IPS-18c (cell line): ENCODE data around the gene TMEM138.

Experiments
- H3K4me3 ChIP-seq: 2 replicates; pipeline ENCODE4 v1.7.0; 2013; ENCODE audit warnings: low read depth, mild to moderate bottlenecking, low read length, moderate library complexity; ENCODE audit not compliant: insufficient read depth
- H3K9me3 ChIP-seq: one replicate; pipeline ENCODE4 v1.6.1; 2013; ENCODE audit warnings: mild to moderate bottlenecking, low read length, moderate library complexity; ENCODE audit not compliant: control insufficient read depth, insufficient read depth

The TMEM138 gene

DNA sequence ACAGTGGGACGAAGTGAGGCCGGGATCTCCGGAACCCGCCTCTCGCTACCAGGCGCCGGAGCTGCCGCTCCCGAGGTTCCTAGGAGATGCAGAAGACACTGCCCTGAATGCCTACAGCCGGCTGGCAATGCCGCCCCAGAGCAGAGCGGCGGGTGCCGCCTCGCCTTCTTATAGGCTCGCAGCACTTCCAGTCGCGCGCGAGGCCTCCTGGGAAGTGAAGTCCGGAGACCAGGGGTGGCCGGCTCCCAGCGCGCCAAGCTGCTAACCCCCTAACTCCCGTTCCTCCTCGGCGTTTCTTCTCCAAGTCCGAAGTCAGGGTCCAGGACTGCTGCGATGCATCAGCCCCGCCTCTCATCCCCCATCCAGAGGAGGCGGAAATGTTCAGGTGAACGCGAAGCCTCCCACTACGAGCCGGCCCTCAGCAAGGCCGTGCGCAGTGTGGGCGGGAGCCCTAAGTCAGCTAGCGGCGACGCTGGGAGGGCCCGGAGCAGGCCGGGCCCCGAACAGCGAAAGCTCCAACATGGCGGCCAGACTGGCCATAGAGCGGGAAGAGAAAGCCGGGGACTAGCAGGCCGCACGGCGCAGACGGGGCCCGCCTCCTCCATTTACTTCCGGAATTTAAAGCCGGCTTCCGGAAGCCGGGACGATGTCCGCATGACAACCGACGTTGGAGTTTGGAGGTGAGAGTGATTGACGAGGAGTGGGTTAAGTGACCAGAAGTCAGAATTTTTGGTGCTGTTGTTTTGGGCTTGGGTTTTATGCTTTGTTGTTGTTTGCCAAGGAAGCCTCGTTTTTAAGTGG lies at the start of gene TMEM138, which contains the start of gene CYB561A3:
TSS of gene TMEM138 (plus strand) at position 634 of the 801 bp plus-strand sequence. CDS start 2,017 bp downstream, outside the sequence.
TSS of gene CYB561A3 (minus strand) at position 142 of the 801 bp plus-strand sequence. CDS start 5,169 bp downstream, outside the sequence.
- H3K4me3 ChIP-seq = peak within 1 kb of the TSS; percentile 55
- H3K9me3 ChIP-seq = no peaks in the 10 kb centered on the region

DNA sequence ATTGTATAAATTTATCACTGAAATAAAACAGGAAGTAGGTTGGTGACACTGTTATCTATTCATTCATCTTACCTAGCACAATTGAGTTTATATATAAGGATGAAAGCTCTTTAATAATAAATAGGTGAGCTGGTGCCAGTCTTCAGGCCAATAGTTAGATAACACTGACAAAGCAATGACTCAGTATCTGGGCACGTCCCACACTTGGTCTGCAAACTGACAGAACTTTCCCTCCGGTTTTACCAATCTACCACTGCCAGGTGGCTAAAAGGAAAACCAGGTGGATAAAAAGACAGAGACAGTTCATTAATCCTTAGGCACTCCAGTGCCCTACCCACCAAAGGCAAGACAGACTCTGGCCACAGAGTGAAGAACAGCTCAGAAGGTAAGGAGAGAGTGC lies 46.9 kb upstream of the TMEM138 start:
- Histone ChIP-seq H3K4me3 (no peak overlapping the region), H3K9me3 (no peaks in the 10 kb centered on the region)

DNA sequence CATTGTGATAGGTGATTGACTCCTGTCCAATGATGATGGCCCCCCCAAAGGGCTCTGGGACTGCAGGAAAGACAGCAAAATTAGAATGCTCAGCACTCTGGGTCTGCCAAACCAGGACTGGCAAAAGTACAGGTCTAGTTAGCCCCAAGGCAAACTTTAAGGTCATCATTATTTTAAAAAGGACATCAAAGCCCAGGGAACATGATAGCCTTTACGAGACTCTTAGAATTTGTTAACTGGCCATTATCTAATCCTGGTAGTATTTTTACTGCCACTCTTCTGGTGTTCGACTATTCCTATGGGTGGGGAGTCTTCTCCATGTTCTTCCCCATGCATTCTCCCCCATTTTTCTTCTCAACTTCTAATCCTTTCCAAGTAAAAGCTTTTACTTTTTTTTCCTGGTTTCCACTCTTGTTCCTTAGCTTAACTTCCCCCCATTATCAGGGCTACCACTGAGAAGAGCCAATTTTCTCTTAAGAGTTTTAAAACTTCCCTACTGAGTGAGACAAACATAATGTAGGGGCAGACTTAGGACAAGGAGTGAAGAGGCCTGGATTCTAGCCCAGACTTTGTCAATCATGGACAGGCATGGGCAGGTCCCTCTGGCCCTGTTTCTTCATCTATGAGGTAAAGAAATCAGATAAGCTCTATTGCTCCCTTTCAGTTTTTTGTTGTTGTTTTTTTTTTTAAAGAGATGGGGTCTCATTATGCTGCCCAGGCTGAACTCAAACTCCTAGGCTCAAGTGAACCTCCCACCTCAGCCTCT lies 36.3 kb upstream of the TMEM138 start:
- Histone ChIP-seq H3K9me3 (peaks cover 2% of the 10 kb centered on the region), H3K4me3 (no peak overlapping the region)

DNA sequence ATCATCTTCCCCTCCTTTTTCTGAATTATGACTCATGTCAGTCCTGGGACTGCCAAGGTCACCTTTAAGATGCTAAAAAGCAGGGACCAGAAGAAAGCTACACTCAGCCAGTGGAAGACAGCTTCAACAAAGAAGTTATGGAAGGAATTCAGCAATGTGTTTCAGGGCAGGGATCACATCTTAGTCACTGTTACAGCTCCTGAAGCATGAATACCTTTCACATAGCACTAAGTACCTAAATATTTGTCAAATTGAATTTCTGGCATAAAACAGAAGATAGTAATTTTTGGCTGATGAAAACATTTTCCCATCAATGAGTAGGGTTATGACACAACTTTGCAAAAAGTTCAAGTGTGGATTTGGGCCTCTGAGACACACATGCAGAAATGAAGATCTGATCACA lies 34.5 kb upstream of the TMEM138 start:
- Histone ChIP-seq H3K4me3 (no peak overlapping the region), H3K9me3 (no peaks in the 10 kb centered on the region)

DNA sequence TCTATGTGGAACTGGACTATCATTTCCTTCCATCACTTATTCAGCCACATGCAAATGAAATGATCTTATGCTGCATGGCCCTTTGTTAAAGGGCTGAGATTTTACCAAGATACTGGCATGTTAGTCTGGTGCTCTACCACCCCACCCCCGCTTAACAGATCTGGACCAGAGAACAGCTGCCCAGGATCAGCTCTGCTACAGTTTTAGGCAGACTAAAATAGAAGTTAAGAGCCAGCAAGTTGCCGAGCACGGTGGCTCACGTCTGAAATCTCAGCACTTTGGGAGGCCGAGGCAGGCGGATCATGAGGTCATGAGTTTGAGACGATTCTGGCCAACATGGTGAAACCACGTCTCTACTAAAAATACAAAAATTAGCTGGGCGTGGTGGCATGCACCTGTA lies 33.8 kb upstream of the TMEM138 start:
- Histone ChIP-seq H3K9me3 (no peaks in the 10 kb centered on the region), H3K4me3 (no peak overlapping the region)

DNA sequence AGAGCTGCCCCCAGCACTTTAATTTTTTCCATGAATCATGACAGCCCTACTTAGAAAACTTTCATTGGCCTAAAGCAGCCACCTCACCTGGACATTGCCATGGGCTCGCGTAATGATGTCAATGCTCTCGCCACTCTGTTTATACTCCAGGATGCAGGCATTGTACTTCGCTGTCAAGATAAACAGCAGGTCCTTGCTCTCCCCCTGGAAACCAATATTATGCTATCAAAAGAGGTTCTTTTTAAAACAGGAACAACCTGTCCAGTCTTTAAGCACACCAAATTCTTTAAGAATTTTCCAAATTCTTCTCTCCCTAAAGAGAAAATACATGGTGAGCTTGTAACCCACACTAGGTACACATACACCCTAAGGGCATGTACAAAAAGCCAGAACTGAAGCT lies 32.3 kb upstream of the TMEM138 start:
- no peak overlapping the region for H3K4me3 ChIP-seq
- H3K9me3 ChIP-seq = no peaks in the 10 kb centered on the region

DNA sequence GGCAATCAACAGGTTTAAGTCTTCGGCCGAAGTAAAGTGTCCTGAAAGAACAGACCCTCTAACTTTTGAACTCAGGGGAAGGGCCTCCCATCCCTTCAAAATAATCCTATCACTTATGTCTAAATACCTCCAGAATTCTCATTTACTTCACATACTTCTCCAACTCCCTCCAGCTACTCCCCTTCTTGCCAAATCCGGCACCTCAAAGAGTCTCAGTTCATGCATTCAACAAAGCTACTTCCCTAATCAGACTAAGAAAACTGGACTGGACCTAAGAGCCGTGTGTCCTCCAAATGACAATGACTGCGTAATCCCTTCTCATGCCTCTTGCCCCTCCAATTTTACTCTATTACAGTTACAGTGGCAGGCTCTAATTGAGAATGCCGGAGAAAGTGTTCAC lies 30.5 kb upstream of the TMEM138 start:
- H3K4me3 ChIP-seq = peak overlapping the region; percentile 76; the same call in 1 of the 2 replicates
- H3K9me3 ChIP-seq = no peaks in the 10 kb centered on the region

DNA sequence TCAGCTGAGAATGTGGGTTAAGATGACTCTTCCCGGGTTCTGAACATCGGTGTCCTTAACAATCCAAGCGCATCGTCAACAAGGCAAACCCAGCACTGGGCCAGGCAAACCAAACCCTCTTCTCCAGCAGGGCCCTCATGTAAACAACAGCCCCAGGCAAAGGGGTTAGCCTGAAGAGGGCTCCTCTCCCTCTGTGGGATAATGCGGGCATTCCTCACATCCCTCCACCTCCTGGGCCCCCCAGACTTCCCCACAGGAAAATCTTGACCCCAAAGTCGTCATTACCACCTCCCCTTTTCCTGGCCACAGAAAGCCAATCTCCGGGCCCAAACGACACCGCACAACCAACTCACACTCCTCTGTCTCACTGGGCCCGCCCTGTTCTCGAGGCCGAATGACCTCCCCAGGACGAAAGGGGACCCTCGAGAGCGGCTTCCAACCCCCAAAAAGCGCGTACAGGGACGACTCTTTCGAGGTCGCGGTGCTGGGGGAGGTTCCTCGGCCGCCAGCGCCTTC lies 29.8 kb upstream of the TMEM138 start:
- Histone ChIP-seq H3K9me3 (no peaks in the 10 kb centered on the region), H3K4me3 (peak overlapping the region; percentile 76)

DNA sequence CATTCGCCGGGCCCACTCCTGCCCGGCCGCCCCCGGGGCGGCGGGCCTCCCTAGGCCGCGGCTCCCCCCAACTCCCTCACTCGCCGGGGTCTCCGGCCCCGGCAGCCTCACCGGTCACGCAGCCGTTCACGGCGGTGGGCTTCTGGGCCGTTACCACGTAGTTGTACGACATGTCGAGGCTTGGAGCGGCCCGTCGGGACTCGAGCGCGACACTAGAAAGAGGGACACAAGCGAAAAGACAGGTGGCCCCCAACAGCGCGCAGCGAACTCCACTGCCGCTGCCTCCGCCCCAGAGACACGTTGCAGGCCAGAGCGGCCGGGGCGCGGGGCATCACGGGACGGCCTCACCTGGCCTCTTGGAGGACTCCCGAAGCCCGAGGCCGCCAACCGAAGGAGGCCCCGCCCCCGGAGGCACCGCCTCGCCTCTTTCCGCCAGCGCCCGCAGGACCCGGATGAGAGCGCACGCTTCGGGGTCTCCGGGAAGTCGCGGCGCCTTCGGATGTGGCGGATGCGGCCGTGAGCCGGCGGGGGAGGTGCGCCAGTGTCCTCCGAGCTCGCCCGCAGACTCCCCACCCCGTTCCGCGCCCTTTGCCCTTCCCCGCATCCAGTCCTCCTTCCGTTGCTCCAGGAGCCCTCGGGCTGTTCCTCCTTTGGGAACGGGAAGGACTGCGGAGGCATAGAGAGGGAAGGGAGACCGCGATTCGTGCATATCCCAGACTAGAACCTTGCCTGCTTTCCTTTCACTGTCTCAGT lies 29.2 kb upstream of the TMEM138 start, which contains the start of the genes DDB1 and TKFC:
TSS of gene DDB1 (minus strand) at position 309 of the 753 bp plus-strand sequence. CDS start at position 172, 137 bp downstream.
TSS of gene TKFC (plus strand) at position 432 of the 753 bp plus-strand sequence. CDS start 1,501 bp downstream, outside the sequence.
- H3K9me3 ChIP-seq = no peaks in the 10 kb centered on the region
- H3K4me3 ChIP-seq = peak within 1 kb of the TSS; percentile 76

DNA sequence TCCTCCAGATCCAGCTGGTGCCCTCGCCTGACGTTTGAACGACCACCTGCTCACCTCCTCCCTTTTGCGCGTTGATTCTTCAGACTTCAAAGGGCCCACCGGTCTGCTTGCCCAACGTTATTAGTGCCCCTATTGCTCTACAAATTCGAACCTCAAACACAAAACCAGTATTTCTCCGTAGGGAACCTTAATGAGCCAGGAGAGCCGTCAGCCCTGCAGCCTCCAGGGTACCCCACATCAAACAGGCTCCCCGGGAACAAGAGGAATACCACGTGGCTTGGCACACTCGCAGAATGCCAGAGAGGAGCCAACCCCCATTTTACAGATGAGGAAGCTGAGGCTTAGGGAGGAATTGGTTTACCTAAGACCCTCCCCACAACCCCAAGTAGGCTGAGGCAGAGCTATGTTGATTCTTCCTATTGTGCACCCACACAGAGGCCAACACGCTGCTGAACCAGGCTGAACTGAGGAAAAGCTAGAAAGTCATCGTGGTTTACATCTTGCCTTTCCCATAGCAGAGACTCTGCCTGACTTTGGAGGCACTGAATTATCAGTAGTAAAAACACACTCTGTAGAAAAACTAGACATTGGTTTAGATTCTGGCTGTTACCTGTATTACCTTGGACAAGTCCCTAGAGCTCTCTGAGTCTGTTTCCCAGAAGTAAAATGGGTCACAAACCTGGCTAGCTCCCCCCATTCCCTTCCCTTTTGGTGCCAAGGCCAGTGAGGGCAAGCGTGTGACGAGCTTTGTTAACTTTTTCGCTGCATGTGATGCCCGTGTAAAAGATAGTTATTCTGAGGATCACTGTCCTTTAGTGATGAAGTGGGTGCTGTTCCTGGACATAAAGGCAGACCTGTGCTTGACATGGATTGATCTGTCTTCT lies 28.4 kb upstream of the TMEM138 start:
- Histone ChIP-seq H3K4me3 (peak overlapping the region; percentile 76), H3K9me3 (no peaks in the 10 kb centered on the region)

DNA sequence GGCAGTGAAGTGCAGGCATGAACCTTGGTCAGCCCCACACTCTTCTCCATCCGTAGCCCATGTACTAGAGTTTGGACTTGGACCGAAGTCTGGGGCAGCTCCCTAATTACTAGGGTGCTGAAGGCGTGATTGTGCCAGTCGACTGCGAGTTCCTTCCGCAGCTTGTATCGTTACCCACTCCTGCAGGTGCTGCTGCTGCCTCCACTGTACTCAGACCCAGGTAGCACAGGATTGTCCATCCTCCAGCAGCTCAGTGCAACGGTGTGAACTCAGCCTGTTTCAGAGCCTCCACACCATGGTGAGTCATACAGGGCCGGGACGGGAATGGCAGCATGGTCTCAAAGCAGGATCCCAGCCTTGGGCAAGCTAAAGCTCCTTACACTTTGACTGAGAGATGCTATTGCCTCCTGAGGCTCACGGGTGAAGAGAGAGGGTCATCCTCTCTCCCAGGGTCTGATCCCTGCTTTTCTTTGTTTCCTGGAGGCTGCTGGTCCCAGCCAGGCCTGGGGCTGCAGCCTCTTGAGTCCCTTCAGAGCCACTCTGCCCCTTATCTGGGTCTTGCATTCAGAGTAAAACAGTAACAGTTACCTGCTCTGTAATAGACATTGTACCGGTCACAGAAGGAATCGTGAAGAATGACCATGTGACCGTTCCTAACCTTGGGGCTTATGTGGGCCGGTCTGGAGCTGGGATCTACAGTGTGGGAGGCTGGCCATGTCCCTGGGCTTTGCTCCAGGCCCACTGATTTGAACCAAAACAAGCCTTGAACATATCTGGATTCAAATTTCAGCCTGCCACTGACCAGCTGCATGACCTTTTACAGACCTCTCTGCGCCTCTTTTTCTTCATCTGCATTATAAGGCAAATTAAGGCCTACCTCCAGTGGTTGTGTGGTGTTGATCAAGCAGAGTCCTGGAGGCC lies 27.5 kb upstream of the TMEM138 start:
- Histone ChIP-seq H3K4me3 (no peak overlapping the region), H3K9me3 (no peaks in the 10 kb centered on the region)

DNA sequence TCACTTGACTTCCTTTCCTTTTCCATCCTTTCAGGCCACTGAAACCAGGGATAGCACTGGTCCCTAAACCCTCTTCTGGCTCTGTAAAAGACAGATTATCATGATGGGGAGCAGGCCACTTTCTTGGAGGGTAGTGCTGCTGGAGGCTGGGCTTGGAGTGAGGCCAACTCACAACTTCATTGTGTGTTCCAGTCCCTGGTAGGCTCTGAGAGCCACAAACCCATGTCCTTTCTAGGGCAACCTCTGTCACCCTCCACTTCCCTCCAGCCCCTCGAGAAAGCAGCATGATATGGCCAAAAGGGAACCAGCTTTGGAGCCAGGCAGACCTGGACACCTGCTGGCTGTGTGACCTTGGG lies 26.8 kb upstream of the TMEM138 start:
- Histone ChIP-seq H3K9me3 (no peaks in the 10 kb centered on the region), H3K4me3 (no peak overlapping the region)

DNA sequence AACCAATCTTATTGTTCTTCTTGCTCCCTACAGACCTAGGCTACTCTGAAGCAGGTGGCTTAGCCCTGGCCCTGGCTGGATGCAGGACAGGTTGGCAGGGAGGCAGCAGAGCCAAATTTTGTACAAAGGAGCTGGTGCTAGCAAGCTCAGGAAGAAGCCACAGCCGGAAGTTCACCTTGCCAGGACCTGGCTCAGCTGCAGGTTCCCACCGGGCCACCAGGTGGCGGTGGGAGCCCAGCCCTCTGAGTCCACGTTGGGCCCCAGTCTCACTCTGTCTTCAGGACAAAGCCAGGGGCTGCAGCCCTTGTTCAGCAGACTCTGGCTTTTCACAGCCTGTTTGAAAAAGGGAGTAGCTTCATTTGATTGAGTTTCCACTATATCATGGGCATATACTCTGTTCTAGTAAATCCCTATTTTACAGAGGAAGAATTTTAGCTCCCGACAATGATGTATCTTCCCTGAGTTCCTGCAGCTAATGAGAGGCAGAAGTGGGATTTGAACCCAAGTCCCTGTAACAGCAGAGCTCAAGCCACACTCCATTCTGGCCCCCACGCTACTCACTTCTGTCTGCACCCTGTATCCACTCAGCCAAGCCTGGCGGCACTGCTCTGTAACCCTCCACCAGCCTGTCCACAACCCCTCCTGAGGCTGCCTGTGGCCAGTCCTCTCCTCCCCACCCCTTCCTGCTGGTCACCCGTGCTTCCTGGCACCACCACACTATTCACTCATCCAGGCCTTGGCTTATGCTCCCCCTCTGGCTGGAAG lies 25.8 kb upstream of the TMEM138 start:
- Histone ChIP-seq H3K9me3 (no peaks in the 10 kb centered on the region), H3K4me3 (no peak overlapping the region)

DNA sequence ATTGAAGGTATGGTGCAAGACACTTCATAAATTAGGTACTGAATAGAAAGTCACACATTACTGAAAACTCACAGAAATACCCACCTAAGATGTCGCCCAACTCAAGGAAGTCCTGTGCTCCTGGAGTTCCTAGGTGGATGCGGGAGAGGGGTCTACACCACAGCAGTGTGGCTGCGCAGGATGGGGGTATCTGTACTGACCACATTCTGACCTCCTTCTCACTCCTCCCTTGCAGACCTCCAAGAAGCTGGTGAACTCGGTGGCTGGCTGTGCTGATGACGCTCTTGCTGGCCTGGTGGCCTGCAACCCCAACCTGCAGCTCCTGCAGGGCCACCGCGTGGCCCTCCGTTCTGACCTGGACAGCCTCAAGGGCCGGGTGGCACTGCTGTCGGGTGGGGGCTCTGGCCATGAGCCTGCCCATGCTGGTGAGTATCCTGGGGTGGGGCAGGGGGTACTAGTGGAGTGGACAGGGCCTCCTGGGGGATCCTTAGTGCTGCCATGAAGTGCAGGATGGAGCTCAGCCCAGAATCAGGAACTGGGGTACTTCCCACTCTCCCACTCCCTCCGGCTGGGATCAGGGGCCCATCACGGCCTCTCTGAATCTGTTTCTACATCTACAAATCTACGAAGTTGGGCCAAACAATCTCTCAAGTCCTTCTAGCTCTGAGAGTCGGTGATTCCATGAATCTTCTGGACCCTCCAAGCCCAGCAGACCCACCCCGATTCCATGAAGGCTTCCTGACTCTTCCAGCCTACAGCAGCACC lies 24.3 kb upstream of the TMEM138 start:
- no peak overlapping the region for H3K4me3 ChIP-seq
- H3K9me3 ChIP-seq = no peaks in the 10 kb centered on the region
